ENCODE data around the gene GPR152.

Gene GPR152

DNA sequence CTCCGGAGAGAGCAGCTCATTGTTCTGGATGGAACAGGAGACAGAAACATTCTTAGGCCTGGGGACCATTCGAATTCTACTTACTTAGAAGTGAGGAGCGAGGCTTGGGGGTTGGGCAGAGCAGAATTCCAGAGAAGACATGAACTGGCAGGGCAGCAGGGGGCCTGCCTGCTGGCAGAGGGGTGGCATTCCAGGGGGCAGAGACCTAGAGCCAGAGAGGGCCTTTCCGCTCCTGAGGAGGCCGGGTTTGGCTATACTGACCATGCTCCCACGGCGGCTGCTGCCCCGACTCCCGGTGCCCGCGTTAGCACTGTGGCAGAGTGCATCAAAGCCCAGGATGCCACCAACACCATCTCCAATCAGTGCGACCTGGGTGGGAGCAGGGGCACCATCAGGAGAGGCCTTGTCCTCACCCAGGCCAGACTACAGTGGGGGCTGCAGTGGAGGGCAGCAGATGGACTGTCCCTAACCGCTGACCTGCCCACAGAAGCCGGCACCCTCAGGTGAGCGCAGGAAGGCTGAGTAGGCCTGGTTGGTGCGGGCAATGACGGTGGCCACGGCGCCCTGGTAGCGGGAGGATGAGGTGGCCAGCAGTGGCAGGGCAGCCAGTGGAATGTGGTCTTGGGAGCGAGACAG lies 45.2 kb upstream of the GPR152 start:
- Histone ChIP-seq H3K27ac (ENCODE audit: low read length) (no peak overlapping the region), H3K9me2 (replicated peaks; ENCODE audit: insufficient read depth, low read length) (no peaks in the 10 kb centered on the region), H3K36me3 (replicated peaks; ENCODE audit: insufficient read depth, low read length) (no peaks in the 10 kb centered on the region), H2AFZ (ENCODE audit: low read length) (no peak overlapping the region), H3K79me2 (ENCODE audit: low read length) (no peaks in the 10 kb centered on the region), H4K20me1 (ENCODE audit: insufficient read depth, low read length) (no peaks in the 10 kb centered on the region), H3K4me3 (ENCODE audit: low read length) (no peak overlapping the region), H3K4me1 (ENCODE audit: low read length) (no peaks in the 10 kb centered on the region), H3K9ac (ENCODE audit: low read length) (no peak overlapping the region), H3K9me3 (replicated peaks; ENCODE audit: insufficient read depth, low read length) (no peaks in the 10 kb centered on the region), H3K27me3 (replicated peaks; ENCODE audit: insufficient read depth, low read length) (peaks cover 48% of the 10 kb centered on the region), H3K4me2 (ENCODE audit: low read depth, low read length) (no peak overlapping the region), H3F3A (ENCODE audit: insufficient read depth, low read length) (no peaks in the 10 kb centered on the region)
- TF ChIP-seq, protein P1, sequence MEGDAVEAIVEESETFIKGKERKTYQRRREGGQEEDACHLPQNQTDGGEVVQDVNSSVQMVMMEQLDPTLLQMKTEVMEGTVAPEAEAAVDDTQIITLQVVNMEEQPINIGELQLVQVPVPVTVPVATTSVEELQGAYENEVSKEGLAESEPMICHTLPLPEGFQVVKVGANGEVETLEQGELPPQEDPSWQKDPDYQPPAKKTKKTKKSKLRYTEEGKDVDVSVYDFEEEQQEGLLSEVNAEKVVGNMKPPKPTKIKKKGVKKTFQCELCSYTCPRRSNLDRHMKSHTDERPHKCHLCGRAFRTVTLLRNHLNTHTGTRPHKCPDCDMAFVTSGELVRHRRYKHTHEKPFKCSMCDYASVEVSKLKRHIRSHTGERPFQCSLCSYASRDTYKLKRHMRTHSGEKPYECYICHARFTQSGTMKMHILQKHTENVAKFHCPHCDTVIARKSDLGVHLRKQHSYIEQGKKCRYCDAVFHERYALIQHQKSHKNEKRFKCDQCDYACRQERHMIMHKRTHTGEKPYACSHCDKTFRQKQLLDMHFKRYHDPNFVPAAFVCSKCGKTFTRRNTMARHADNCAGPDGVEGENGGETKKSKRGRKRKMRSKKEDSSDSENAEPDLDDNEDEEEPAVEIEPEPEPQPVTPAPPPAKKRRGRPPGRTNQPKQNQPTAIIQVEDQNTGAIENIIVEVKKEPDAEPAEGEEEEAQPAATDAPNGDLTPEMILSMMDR (IDR thresholded peaks at IDR 0.05; ENCODE audit: low read length) = no peak
- TF ChIP-seq EZH2phosphoT487 (IDR thresholded peaks at IDR 0.05; ENCODE audit: low read length) = no peak
- TF ChIP-seq EZH2 (optimal IDR thresholded peaks at IDR 0.05; ENCODE audit: low read depth, low read length) = no peak
- no peak for DNase-seq

DNA sequence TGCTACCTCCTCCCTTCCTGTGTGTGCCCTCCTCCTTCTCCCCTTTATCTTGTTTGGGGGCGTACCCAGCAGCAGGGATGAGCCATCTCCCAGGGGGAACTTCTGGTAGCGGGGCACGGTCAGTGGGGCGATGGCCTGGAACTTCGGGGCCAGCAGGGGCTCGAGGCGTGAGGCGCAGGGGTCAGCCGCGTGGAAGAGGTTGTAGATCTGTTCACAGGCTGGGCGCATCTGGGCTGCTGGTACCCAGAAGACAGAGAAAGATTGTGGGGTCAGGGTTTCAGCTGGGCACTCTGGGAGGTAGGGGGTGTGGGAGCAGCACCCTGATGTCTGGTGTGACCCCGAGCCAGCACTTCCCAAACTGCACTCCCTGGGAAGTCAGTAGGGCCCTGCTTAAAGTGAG lies 43.6 kb upstream of the GPR152 start:
- no peak overlapping the region for H3K27ac ChIP-seq (ENCODE audit: low read length)
- no peaks in the 10 kb centered on the region for H3K79me2 ChIP-seq (ENCODE audit: low read length)
- TF ChIP-seq EZH2phosphoT487 (IDR thresholded peaks at IDR 0.05; ENCODE audit: low read length) = no peak
- TF ChIP-seq, protein P1 (IDR thresholded peaks at IDR 0.05; ENCODE audit: low read length) = no peak
- TF ChIP-seq EZH2 (optimal IDR thresholded peaks at IDR 0.05; ENCODE audit: low read depth, low read length) = no peak
- H3K27me3 ChIP-seq (replicated peaks; ENCODE audit: insufficient read depth, low read length) = peaks cover 32% of the 10 kb centered on the region
- no peak overlapping the region for H3K4me3 ChIP-seq (ENCODE audit: low read length)
- H3K4me2 ChIP-seq (ENCODE audit: low read depth, low read length) = no peak overlapping the region
- no peak overlapping the region for H3K9ac ChIP-seq (ENCODE audit: low read length)
- no peaks in the 10 kb centered on the region for H3K36me3 ChIP-seq (replicated peaks; ENCODE audit: insufficient read depth, low read length)
- H3F3A ChIP-seq (ENCODE audit: insufficient read depth, low read length) = no peaks in the 10 kb centered on the region
- H4K20me1 ChIP-seq (ENCODE audit: insufficient read depth, low read length) = no peaks in the 10 kb centered on the region
- H3K4me1 ChIP-seq (ENCODE audit: low read length) = no peaks in the 10 kb centered on the region
- no peaks in the 10 kb centered on the region for H3K9me3 ChIP-seq (replicated peaks; ENCODE audit: insufficient read depth, low read length)
- H3K9me2 ChIP-seq (replicated peaks; ENCODE audit: insufficient read depth, low read length) = no peaks in the 10 kb centered on the region
- H2AFZ ChIP-seq (ENCODE audit: low read length) = no peak overlapping the region
- no peak for DNase-seq

DNA sequence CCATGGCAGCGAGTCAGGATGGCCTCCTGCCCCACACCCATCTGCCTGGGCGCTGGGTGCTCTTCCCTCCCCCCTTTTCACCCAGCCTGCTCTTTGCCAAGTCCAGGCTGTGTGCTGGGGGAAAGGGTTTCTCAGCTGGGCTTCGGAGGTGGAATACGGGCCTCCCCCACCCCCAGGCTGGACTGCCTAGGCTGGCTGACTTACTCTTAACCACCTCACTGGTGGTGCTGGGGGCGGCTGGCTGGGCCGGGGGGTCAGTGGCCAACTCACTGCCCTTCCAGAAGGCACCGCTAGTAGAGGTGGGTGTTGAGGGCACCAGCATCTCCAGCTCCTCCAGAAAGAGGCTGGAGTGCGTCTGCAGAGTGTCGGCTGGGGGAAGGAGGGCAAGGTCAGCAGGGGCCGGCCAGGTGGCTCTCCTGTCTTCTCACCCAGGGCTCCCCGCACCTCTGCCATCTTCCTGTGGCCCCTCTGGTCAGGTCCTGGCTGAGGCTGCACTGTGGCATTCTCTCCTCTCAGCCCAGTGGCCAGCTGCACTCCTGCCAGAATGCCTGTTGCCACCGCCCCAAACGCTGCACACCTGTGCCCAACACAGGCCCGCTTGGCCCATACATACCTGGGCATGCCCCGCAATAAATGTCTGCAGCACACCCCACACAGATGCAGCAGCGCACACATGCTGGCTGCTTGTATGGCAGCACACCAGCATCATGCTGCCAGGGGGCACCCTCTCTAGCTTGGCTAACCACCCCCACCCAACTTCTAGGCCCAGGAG lies 42.9 kb upstream of the GPR152 start:
- Histone ChIP-seq H3K4me1 (ENCODE audit: low read length) (no peaks in the 10 kb centered on the region), H3K27me3 (replicated peaks; ENCODE audit: insufficient read depth, low read length) (peaks cover 26% of the 10 kb centered on the region), H3K4me3 (ENCODE audit: low read length) (no peak overlapping the region), H2AFZ (ENCODE audit: low read length) (no peak overlapping the region), H3K9me3 (replicated peaks; ENCODE audit: insufficient read depth, low read length) (no peaks in the 10 kb centered on the region), H3F3A (ENCODE audit: insufficient read depth, low read length) (no peaks in the 10 kb centered on the region), H3K9me2 (replicated peaks; ENCODE audit: insufficient read depth, low read length) (no peaks in the 10 kb centered on the region), H3K79me2 (ENCODE audit: low read length) (no peaks in the 10 kb centered on the region), H3K36me3 (replicated peaks; ENCODE audit: insufficient read depth, low read length) (no peaks in the 10 kb centered on the region), H3K27ac (ENCODE audit: low read length) (no peak overlapping the region), H4K20me1 (ENCODE audit: insufficient read depth, low read length) (no peaks in the 10 kb centered on the region), H3K9ac (ENCODE audit: low read length) (no peak overlapping the region), H3K4me2 (ENCODE audit: low read depth, low read length) (no peak overlapping the region)
- DNase-seq = no peak
- TF ChIP-seq EZH2 (optimal IDR thresholded peaks at IDR 0.05; ENCODE audit: low read depth, low read length) = no peak
- no peak for TF ChIP-seq EZH2phosphoT487 (IDR thresholded peaks at IDR 0.05; ENCODE audit: low read length)
- TF ChIP-seq, protein P1 (IDR thresholded peaks at IDR 0.05; ENCODE audit: low read length) = no peak
